H9 (cell line): ENCODE data around the gene CELA3B. TPM values are rescaled to one million over a fixed set of nuclear protein-coding genes. Genes with fewer than 3 reads are reported as not detected.

Experiments
- DNase-seq: peaks from one replicate; pipeline ENCODE4 v3.0.0-alpha.2; 2017
- H2AFZ ChIP-seq: one replicate; pipeline ENCODE4 v1.6.1; 2013; ENCODE audit warnings: mild to moderate bottlenecking, low read length, control low read depth, moderate library complexity
- H2AK5ac ChIP-seq: 2 replicates; pipeline ENCODE4 v1.6.1; 2013; ENCODE audit warnings: low read length, control low read depth, mixed read lengths; ENCODE audit not compliant: insufficient read length
- H2BK120ac ChIP-seq: one replicate; pipeline ENCODE4 v1.6.1; 2013; ENCODE audit warnings: low read depth, mild to moderate bottlenecking, low read length, control low read depth, inconsistent platforms; ENCODE audit not compliant: poor library complexity, severe bottlenecking
- H2BK12ac ChIP-seq: 2 replicates; pipeline ENCODE4 v1.6.1; 2013; ENCODE audit warnings: low read length, control low read depth, mixed read lengths, low read depth; ENCODE audit not compliant: insufficient read length
- H2BK15ac ChIP-seq: 2 replicates; pipeline ENCODE4 v1.6.1; 2013; ENCODE audit warnings: low read depth, low read length, control low read depth
- H2BK20ac ChIP-seq: one replicate; pipeline ENCODE4 v1.6.1; 2013; ENCODE audit warnings: low read depth, mild to moderate bottlenecking, low read length, control low read depth, inconsistent platforms; ENCODE audit not compliant: poor library complexity, severe bottlenecking
- H2BK5ac ChIP-seq: 2 replicates; pipeline ENCODE4 v1.6.1; 2013; ENCODE audit warnings: low read length, control low read depth, mixed read lengths; ENCODE audit not compliant: insufficient read length
- H3K14ac ChIP-seq: 2 replicates; pipeline ENCODE4 v1.6.1; 2013; ENCODE audit warnings: low read length, control low read depth; ENCODE audit not compliant: insufficient read depth
- H3K18ac ChIP-seq: 2 replicates; pipeline ENCODE4 v1.6.1; 2013; ENCODE audit warnings: low read depth, mild to moderate bottlenecking, mixed read lengths, low read length, control low read depth; ENCODE audit not compliant: insufficient read length
- H3K23ac ChIP-seq: 2 replicates; pipeline ENCODE4 v1.6.1; 2013; ENCODE audit warnings: low read length, control low read depth, mixed read lengths, low read depth; ENCODE audit not compliant: insufficient read length
- H3K23me2 ChIP-seq: 2 replicates; pipeline ENCODE4 v1.6.1; 2013; ENCODE audit warnings: low read depth, mild to moderate bottlenecking, mixed read lengths, low read length, control low read depth; ENCODE audit not compliant: insufficient read length, poor library complexity, severe bottlenecking
- H3K27ac ChIP-seq: 2 replicates; pipeline ENCODE4 v1.5.1; 2013; ENCODE audit warnings: low read length, control low read depth, mixed read lengths, low read depth; ENCODE audit not compliant: insufficient read length
- H3K27me3 ChIP-seq: 2 replicates; pipeline ENCODE4 v1.6.1; 2013; ENCODE audit warnings: low read length, control low read depth, inconsistent platforms; ENCODE audit not compliant: insufficient read depth
- H3K4ac ChIP-seq: 2 replicates; pipeline ENCODE4 v1.6.1; 2013; ENCODE audit warnings: low read depth, mild to moderate bottlenecking, control low read depth, inconsistent platforms, low read length, moderate library complexity
- H3K4me1 ChIP-seq: 2 replicates; pipeline ENCODE4 v1.6.1; 2013; ENCODE audit warnings: low read length, control low read depth, inconsistent platforms; ENCODE audit not compliant: insufficient read depth
- H3K4me2 ChIP-seq: 2 replicates; pipeline ENCODE4 v1.6.1; 2013; ENCODE audit warnings: low read length, control low read depth, mixed read lengths; ENCODE audit not compliant: insufficient read length, insufficient read depth
- H3K56ac ChIP-seq: 2 replicates; pipeline ENCODE4 v1.6.1; 2013; ENCODE audit warnings: low read depth, mild to moderate bottlenecking, mixed read lengths, low read length, control low read depth; ENCODE audit not compliant: insufficient read length
- H3K79me1 ChIP-seq: 2 replicates; pipeline ENCODE4 v1.6.1; 2013; ENCODE audit warnings: low read depth, mild to moderate bottlenecking, moderate library complexity, low read length, control low read depth, inconsistent platforms; ENCODE audit not compliant: insufficient read depth, poor library complexity, severe bottlenecking
- H3K79me2 ChIP-seq: 2 replicates; pipeline ENCODE4 v1.6.1; 2013; ENCODE audit warnings: low read length, control low read depth, inconsistent platforms; ENCODE audit not compliant: insufficient read depth
- H3K9ac ChIP-seq: 2 replicates; pipeline ENCODE4 v1.6.1; 2013; ENCODE audit warnings: low read length, control low read depth, mixed read lengths; ENCODE audit not compliant: insufficient read length; ENCODE audit errors: extremely low read depth
- H3K9me3 ChIP-seq: one replicate; pipeline ENCODE4 v1.6.1; 2013; ENCODE audit warnings: low read depth, low read length, inconsistent platforms; ENCODE audit not compliant: control insufficient read depth
- H3T11ph ChIP-seq: one replicate; pipeline ENCODE4 v1.6.1; 2013; ENCODE audit warnings: mild to moderate bottlenecking, low read length, control low read depth, inconsistent platforms
- H4K20me1 ChIP-seq: one replicate; pipeline ENCODE4 v1.6.1; 2013; ENCODE audit not compliant: control insufficient read depth, insufficient read length, insufficient read depth
- H4K5ac ChIP-seq: 2 replicates; pipeline ENCODE4 v1.6.1; 2013; ENCODE audit warnings: low read depth, mild to moderate bottlenecking, mixed read lengths, low read length, control low read depth; ENCODE audit not compliant: insufficient read length
- H4K8ac ChIP-seq: replicated peaks from 2 replicates; pipeline ENCODE4 v1.6.1; 2013; ENCODE audit warnings: low read length, control low read depth, mixed read lengths, low read depth; ENCODE audit not compliant: insufficient read length
- H4K91ac ChIP-seq: 2 replicates; pipeline ENCODE4 v1.6.1; 2013; ENCODE audit warnings: low read depth, mild to moderate bottlenecking, moderate library complexity, mixed read lengths, low read length, control low read depth; ENCODE audit not compliant: insufficient read length
- H3K27ac Mint-ChIP-seq, 3 experiments: 2 replicates in 2 of 3; 3 replicates in 1 of 3; pipeline ENCODE4 v1.8.0; 2020 to 2021; ENCODE audit warnings: mixed read lengths in 3 of 3, mild to moderate bottlenecking in 1 of 3, moderate library complexity in 1 of 3
- H3K27me3 Mint-ChIP-seq: 2 replicates; pipeline ENCODE4 v1.8.0; 2021; ENCODE audit warnings: low read depth, mild to moderate bottlenecking, moderate library complexity, mixed read lengths
- H3K36me3 Mint-ChIP-seq, 3 experiments: 2 replicates in 2 of 3; 3 replicates in 1 of 3; pipeline ENCODE4 v1.8.0; 2020 to 2021; ENCODE audit warnings: low read depth in 3 of 3, mixed read lengths in 3 of 3; ENCODE audit not compliant: insufficient read depth in 1 of 3
- H3K4me1 Mint-ChIP-seq, 2 experiments: 2 replicates each; pipeline ENCODE4 v1.8.0; 2020; ENCODE audit warnings: mixed read lengths in 2 of 2
- H3K4me3 Mint-ChIP-seq, 2 experiments: 2 replicates in 1 of 2; 3 replicates in 1 of 2; pipeline ENCODE4 v1.8.0; 2020 to 2021; ENCODE audit warnings: mild to moderate bottlenecking in 2 of 2, mixed read lengths in 2 of 2, moderate library complexity in 1 of 2
- H3K9me3 Mint-ChIP-seq, 2 experiments: 2 replicates in 1 of 2; 3 replicates in 1 of 2; pipeline ENCODE4 v1.8.0; 2020; ENCODE audit warnings: mild to moderate bottlenecking in 2 of 2, mixed read lengths in 2 of 2, moderate library complexity in 1 of 2
- WGBS: extraction: QIAGEN DNeasy Blood & Tissue Kit; methylation state at CpG from one replicate; pipeline ENCODE4 v1.1.7; 2013; ENCODE audit warnings: missing lambda C conversion rate, low lambda C conversion rate, mixed read lengths; ENCODE audit not compliant: insufficient read length; ENCODE audit errors: extremely low coverage; 5-methylcytosine and 5-hydroxymethylcytosine counted together
- total RNA-seq: library from RNA; stranded (reverse); gene quantifications from 2 replicates; pipeline ENCODE4 v1.2.1, GENCODE V29; 2021
- TF ChIP-seq, protein P1 (sequence below): fragments of 200-600 bp; sonication (generic); conservative IDR thresholded peaks from 3 replicates; pipeline ENCODE4 v1.8.0; 2021; ENCODE audit warnings: antibody characterized with exemption, mild to moderate bottlenecking

The CELA3B gene
- total RNA-seq, 1 experiment from 2014 or later = not detected

DNA sequence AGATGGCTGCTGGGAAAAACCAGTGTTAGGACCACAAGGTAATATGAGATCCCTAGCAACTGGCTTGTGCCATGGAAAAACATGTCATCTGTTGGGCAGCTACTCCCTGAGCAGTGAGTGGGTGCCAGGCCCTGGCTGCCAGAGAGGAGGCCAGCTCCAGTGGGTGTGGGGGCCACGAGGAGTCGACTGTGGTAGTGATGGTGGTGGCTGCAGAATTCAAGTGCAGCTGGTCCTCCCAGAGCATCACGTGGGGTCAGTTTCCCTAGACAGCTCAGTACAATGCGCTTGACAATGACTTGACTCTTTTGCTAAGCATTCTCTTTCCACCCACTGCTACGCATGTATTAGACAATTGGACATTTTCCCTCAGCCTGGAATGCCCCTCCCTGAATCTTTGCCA, 61.2 kb downstream of the CELA3B start:
- Histone ChIP-seq H3K4me1 (peaks cover 12% of the 10 kb centered on the region; the same call in 1 of the 2 replicates), H3K9me3 (no peaks in the 10 kb centered on the region), H4K8ac (no peak overlapping the region), H3K23me2 (no peaks in the 10 kb centered on the region), H3K4ac (no peak overlapping the region), H2AFZ (no peak overlapping the region), H3K4me2 (no peak overlapping the region), H3K9ac (no peak overlapping the region), H4K5ac (no peak overlapping the region), H3K56ac (no peak overlapping the region), H3K27ac (no peak overlapping the region), H2BK12ac (peak overlapping the region; percentile 41), H3K14ac (peak overlapping the region; percentile 42; the same call in 1 of the 2 replicates), H4K20me1 (no peaks in the 10 kb centered on the region), H3K27me3 (no peaks in the 10 kb centered on the region), H2BK5ac (no peak overlapping the region), H3T11ph (no peak overlapping the region), H3K79me1 (no peaks in the 10 kb centered on the region), H2BK15ac (0 out of 2 replicates have a peak overlapping the region, but pooled peaks have one; percentile 25), H4K91ac (no peak overlapping the region), H3K18ac (peak overlapping the region; percentile 71), H3K23ac (no peak overlapping the region), H2BK120ac (no peak overlapping the region), H2BK20ac (no peak overlapping the region), H3K79me2 (no peaks in the 10 kb centered on the region), H2AK5ac (no peak overlapping the region)
- Mint-ChIP-seq H3K9me3 (no peaks in the 10 kb centered on the region), H3K36me3 (no peaks in the 10 kb centered on the region), H3K4me3 (no peak overlapping the region), H3K27me3 (no peaks in the 10 kb centered on the region), H3K27ac (no peak overlapping the region; a peak in 1 of 7 replicates), H3K4me1 (peaks cover 27 to 30% of the 10 kb centered on the region in 2 experiments)
- no CpG with 5 or more reads among the region's 5 CpGs for WGBS
- TF ChIP-seq, protein P1, sequence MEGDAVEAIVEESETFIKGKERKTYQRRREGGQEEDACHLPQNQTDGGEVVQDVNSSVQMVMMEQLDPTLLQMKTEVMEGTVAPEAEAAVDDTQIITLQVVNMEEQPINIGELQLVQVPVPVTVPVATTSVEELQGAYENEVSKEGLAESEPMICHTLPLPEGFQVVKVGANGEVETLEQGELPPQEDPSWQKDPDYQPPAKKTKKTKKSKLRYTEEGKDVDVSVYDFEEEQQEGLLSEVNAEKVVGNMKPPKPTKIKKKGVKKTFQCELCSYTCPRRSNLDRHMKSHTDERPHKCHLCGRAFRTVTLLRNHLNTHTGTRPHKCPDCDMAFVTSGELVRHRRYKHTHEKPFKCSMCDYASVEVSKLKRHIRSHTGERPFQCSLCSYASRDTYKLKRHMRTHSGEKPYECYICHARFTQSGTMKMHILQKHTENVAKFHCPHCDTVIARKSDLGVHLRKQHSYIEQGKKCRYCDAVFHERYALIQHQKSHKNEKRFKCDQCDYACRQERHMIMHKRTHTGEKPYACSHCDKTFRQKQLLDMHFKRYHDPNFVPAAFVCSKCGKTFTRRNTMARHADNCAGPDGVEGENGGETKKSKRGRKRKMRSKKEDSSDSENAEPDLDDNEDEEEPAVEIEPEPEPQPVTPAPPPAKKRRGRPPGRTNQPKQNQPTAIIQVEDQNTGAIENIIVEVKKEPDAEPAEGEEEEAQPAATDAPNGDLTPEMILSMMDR = no peak
- DNase-seq = no peak

Other genes with a start within 250 kb of the CELA3B start
- 84.8 and 86.2 TPM in 2 replicates for gene USP48, start 193.9 kb upstream of the CELA3B start, total RNA-seq
- 0.88 and 1.0 TPM in 2 replicates for gene LDLRAD2, start 164.8 kb upstream of the CELA3B start, total RNA-seq
- gene HSPG2, start 39.7 kb upstream of the CELA3B start, total RNA-seq = 80.8 and 90.0 TPM in 2 replicates
- not detected in 2 replicates for gene CELA3A, start 24.6 kb downstream of the CELA3B start, total RNA-seq
- gene CDC42, start 75.7 kb downstream of the CELA3B start, total RNA-seq = 178 and 197 TPM in 2 replicates
- 0.72 and 1.4 TPM in 2 replicates for gene WNT4, start 166.1 kb downstream of the CELA3B start, total RNA-seq